GM18873 (cell line): Measurements from ENCODE around the gene XPO6.

Experiments
- ATAC-seq: cut with Tn5 transposase; IDR thresholded peaks from one replicate; pipeline ENCODE4 v1.9.1; 2021; ENCODE audit warnings: mild to moderate bottlenecking, moderate library complexity, moderate number of reproducible peaks; ENCODE audit not compliant: unreplicated experiment, low FRiP score

Gene XPO6

DNA sequence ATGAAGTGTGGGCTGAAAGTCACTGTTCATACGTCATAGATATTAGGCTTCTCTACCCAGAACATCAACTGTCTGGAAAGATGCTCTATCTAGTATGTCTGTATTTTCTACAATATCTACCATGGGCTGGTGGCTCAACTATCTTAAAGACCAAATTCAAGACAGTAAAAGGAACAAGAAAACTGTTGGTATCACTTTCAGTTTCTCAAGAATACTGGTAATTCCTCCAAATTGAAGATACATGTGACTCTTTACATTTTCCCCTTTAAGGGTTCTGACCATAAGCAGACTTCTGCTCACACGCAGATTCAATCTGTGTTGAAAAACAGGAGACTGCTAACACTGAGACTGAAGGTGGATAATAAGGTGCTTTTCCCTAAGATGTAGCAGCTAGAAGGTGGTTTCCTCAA is 24.2 kb downstream of the XPO6 start:
- ATAC-seq, result no peak

- ATAC-seq, result no peak
These were observed 25.0 kb downstream of the XPO6 start for GRCh38 chr16:28186752-28187151.

- ATAC-seq, result no peak
These were observed 26.1 kb downstream of the XPO6 start for GRCh38 chr16:28185696-28186095.

DNA sequence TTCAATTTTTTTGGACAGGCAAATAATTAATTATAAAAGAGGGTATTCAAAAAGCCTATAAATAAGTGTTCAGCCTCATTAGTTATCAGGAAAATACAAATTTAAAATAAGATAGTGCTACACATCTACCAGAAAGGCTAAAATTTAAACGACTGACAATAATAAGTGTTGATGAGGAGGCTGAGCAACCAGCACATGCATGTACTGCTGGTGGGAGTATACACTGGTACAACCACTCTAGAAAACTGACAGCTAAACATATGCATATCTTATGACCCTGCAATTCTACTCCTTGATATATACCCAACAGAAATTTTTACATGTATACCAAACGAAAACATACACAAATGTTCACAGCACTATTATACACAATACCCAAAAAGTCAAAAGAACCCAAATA is 27.1 kb downstream of the XPO6 start:
- no peak for ATAC-seq

DNA sequence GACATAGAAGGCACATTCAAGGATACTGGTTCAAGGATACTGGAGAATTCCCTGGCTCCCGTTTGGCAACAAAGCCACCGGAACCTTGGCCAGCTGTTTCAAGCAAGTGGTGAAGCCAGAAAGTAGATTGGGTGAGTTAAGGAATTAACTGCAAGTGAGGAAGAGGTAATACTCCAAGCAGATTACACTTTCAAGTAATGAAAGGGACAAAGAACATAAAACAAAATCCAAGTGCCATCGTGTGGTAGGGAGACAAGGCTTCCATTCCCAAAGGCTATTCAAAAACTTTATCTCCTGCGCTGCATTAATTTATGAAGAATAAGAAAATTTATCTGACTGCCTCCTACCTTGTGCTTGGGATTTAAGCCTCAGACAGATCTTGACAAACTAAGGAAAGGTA is 27.8 kb downstream of the XPO6 start:
- no peak for ATAC-seq

GRCh38 chr16:28183484-28183883 is 28.3 kb downstream of the XPO6 start:
- no peak for ATAC-seq

DNA sequence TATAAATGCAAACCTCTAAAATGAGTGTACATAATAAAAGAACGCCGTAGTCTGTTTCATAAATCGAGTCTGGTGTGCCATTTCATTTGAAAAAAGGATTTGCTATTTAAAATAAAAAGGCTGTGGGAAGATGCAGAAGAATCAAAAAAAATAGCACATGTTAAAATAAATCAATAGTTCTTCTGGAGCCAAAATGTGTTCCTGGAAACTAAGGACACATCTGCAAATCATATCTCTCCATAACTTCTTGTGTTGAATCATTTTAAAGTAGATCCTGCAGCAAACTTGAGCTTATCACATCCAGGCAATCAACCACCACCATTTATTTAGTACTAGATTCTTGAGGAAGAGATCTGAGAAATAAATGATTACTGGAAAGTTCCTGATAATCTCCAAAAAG is 29.0 kb downstream of the XPO6 start:
- ATAC-seq, result no peak

- no peak for ATAC-seq
These were observed 29.6 kb downstream of the XPO6 start for GRCh38 chr16:28182183-28182582.

DNA sequence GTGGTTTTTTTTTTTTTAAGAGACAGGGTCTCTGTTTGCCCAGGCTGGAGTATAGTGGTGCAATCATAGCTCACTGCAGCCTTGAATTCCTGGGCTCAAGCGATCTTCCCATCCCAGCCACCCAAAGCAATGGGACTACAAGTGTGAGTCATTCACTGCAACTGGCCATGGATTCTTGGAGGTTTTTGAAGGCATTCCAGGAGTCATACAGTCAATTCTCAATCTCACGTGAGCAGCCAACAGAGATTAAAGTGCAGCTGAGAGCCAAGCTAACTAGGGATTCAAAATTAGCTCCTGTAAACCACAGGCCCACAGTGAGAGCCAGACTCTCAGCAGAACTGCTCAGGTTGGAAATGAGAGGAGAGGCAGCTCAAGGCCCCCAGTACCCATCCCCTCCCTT is 30.2 kb downstream of the XPO6 start:
- no peak for ATAC-seq

DNA sequence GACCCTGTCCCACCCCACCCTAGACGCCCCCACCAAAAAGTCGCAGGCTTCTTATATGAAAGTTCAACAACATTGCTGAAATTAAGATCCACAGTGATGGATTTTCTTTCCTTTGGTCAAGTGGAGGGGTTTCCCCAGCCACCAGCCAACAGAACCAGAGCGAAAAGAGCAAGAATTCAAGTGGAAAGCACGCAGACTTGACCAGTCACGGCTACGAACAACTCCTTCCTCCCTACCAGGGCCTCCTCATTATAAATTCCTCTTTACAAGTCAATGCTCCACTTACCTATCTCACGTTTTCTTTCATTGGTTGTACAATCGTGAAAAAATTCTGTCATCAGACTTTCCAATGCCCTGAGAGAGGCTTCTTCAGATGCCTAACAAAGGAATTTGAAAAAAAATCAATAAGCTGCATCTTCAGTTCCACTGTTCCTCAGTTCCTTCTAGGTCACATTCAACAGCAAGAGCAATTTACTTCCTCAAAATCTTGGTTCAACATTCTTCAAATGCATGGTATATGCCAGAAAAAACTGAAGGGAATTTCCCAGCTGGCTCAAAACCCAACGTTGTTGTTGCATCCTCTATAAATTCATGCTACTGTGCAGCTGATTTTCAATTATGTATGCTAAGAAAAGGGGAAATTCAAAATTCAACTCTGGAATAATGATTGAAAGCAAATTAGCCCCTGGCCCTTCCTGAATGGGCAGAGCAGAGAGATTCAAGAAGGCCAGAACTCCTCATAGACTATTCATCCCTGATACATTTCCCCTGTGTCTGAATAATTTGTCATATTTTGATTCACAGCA is 30.9 kb downstream of the XPO6 start:
- ATAC-seq, result no peak

- no peak for ATAC-seq
These were observed 32.4 kb downstream of the XPO6 start for GRCh38 chr16:28179354-28179753.

DNA sequence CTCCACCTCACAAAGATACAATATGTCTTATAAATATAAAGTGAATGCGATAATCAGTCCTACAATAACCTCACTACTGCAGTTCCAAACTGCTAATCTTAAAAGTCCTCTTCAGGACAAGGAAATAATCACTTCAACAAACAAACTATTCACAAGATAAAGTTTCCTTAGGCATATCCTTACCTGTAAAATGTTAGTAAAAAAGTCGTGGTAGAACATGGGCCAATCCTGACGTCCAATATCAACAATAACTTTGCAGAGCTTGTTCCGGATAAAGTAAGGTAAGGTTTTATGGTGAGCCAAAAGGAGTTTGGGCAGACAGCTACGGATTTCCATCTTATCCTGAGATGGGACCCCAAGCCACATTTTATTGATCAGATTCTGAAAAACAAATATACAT is 36.0 kb downstream of the XPO6 start:
- no peak for ATAC-seq

DNA sequence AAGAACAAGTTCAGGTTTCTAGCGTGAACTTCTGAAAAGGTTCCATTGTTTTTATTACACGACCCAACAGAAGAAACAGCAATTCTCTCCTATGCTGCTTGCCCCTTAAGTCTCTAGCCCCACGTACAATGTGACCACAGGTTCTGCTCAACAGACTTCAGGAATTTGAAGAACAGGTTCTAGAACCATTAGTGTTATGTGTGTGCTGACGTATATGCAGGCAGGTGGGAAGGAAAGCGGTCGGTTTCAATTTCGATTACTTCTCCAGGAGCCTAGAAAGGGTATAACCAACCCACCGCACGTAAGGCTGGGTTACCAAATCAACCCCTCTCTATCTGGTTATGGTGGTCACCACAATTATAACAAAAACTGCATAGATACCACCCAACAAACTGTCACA is 39.4 kb downstream of the XPO6 start:
- no peak for ATAC-seq

- ATAC-seq, result no peak
These were observed 39.9 kb downstream of the XPO6 start for GRCh38 chr16:28171816-28172215.

DNA sequence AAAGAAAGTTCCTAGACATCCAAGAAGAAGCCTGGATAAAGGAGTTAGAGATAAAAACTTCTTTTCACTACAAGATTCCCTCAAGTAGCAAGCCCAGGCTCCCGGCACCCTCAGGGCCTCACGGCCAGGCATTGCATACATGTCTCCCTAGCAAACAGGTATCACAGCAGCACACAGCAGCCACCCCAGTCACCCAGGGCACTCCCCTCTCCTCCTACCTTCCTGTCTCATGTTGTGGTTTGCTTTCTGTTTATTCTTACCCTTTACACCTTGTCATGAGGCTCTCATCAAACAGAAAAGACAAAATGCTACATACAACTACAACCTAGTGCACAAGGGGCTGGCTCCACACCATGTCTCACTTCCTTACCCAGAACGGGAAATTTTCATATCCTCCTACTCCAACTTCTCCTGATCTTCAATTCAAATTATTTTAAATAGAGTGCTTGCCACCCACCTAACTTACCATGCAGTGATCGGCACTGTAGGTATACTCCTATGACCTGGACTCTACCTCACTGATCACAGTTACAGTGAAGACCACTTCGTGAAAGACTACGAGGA is 42.7 kb downstream of the XPO6 start:
- ATAC-seq, result no peak

DNA sequence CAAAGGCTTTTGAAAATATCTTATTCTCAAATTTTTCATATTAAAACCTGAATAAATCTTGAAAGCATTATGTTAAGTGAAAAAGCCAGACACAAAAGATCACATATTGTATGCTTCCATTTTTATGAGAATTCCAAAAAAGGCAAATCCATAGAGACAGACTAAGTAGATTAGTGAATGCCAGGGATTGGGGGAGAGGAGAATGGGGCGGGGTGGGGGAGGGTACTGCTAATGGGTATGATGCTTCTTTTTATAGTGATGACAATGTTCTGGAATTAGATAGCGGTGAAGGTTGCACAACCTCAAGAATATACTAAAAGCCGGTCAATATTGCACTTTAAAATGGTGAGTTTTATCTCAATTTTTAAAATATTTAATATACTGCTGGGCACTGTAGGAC is 44.0 kb downstream of the XPO6 start:
- no peak for ATAC-seq

GRCh38 chr16:28167221-28167620 is 44.5 kb downstream of the XPO6 start:
- ATAC-seq, result no peak

- no peak for ATAC-seq
These were observed 45.2 kb downstream of the XPO6 start for GRCh38 chr16:28166394-28167208.

DNA sequence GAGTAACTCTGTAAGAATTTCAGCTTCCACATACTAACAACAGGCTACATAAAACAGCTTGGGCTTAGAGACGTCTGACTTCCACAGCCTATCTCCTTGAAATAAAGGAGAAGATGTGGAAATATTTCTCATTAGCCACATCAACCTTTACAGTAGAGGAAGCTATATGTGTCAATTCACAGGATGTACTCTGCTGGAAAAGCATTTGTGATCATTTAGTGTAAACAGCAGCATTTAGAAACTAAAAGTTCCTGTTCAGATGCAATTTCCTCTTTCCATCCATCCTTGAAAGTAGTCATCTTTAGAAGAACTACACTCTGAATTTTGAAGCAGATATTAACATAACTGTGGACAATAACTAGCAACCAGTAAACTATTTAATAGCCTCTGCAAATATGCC is 46.2 kb downstream of the XPO6 start:
- no peak for ATAC-seq

- no peak for ATAC-seq
These were observed 47.6 kb downstream of the XPO6 start for GRCh38 chr16:28164140-28164539.

GRCh38 chr16:28163699-28164098 is 48.1 kb downstream of the XPO6 start:
- ATAC-seq, result no peak
